ENCODE measurements around the gene TMEM131L.

Gene TMEM131L, protein sequence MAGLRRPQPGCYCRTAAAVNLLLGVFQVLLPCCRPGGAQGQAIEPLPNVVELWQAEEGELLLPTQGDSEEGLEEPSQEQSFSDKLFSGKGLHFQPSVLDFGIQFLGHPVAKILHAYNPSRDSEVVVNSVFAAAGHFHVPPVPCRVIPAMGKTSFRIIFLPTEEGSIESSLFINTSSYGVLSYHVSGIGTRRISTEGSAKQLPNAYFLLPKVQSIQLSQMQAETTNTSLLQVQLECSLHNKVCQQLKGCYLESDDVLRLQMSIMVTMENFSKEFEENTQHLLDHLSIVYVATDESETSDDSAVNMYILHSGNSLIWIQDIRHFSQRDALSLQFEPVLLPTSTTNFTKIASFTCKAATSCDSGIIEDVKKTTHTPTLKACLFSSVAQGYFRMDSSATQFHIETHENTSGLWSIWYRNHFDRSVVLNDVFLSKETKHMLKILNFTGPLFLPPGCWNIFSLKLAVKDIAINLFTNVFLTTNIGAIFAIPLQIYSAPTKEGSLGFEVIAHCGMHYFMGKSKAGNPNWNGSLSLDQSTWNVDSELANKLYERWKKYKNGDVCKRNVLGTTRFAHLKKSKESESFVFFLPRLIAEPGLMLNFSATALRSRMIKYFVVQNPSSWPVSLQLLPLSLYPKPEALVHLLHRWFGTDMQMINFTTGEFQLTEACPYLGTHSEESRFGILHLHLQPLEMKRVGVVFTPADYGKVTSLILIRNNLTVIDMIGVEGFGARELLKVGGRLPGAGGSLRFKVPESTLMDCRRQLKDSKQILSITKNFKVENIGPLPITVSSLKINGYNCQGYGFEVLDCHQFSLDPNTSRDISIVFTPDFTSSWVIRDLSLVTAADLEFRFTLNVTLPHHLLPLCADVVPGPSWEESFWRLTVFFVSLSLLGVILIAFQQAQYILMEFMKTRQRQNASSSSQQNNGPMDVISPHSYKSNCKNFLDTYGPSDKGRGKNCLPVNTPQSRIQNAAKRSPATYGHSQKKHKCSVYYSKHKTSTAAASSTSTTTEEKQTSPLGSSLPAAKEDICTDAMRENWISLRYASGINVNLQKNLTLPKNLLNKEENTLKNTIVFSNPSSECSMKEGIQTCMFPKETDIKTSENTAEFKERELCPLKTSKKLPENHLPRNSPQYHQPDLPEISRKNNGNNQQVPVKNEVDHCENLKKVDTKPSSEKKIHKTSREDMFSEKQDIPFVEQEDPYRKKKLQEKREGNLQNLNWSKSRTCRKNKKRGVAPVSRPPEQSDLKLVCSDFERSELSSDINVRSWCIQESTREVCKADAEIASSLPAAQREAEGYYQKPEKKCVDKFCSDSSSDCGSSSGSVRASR (N-terminal part only)

GRCh38 chr4:153466081-153466948, at the start of gene TMEM131L:
TSS of gene TMEM131L (plus strand) at chr4:153466360. CDS start at chr4:153466398, 38 bp downstream.
- TF ChIP-seq GATA2 (IDR thresholded peaks at IDR 0.05; ENCODE audit: low read depth, low read length) (peak; percentile 45; the same call in 1 of the 2 replicates), GATA3 (IDR thresholded peaks at IDR 0.05; ENCODE audit: low read depth, low read length) (no peak)

GRCh38 chr4:153418121-153418520, 48.0 kb upstream of the TMEM131L start:
- TF ChIP-seq GATA3 (IDR thresholded peaks at IDR 0.05; ENCODE audit: low read depth, low read length) (no peak), GATA2 (IDR thresholded peaks at IDR 0.05; ENCODE audit: low read depth, low read length) (no peak)

DNA sequence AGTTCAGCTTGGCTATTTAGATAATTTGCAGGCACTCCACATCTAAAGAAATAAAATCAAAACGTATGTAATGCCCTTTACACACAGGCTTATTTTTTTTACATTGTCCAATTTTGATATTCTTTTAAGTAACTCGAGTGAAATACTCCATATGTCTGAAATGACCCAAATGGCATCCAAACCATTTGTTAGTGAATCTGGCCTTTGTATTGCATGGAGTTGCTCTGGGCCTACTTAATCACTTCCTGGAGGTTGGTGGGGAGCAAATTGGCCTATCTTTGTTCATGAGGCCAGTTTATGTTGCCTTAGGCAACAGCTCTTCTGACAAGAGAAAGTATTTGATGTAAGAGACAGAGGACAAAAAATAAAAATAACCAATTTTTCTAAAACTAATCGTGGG, 47.6 kb upstream of the TMEM131L start:
- TF ChIP-seq GATA2 (IDR thresholded peaks at IDR 0.05; ENCODE audit: low read depth, low read length) (no peak), GATA3 (IDR thresholded peaks at IDR 0.05; ENCODE audit: low read depth, low read length) (no peak)

GRCh38 chr4:153419029-153419428, 47.1 kb upstream of the TMEM131L start:
- TF ChIP-seq GATA3 (IDR thresholded peaks at IDR 0.05; ENCODE audit: low read depth, low read length): no peak
- no peak for TF ChIP-seq GATA2 (IDR thresholded peaks at IDR 0.05; ENCODE audit: low read depth, low read length)

GRCh38 chr4:153419673-153420278, 46.4 kb upstream of the TMEM131L start:
- TF ChIP-seq GATA3 (IDR thresholded peaks at IDR 0.05; ENCODE audit: low read depth, low read length) (no peak), GATA2 (IDR thresholded peaks at IDR 0.05; ENCODE audit: low read depth, low read length) (no peak)

- TF ChIP-seq GATA3 (IDR thresholded peaks at IDR 0.05; ENCODE audit: low read depth, low read length) (no peak), GATA2 (IDR thresholded peaks at IDR 0.05; ENCODE audit: low read depth, low read length) (no peak)
These were observed 45.8 kb upstream of the TMEM131L start for GRCh38 chr4:153420361-153420760.

DNA sequence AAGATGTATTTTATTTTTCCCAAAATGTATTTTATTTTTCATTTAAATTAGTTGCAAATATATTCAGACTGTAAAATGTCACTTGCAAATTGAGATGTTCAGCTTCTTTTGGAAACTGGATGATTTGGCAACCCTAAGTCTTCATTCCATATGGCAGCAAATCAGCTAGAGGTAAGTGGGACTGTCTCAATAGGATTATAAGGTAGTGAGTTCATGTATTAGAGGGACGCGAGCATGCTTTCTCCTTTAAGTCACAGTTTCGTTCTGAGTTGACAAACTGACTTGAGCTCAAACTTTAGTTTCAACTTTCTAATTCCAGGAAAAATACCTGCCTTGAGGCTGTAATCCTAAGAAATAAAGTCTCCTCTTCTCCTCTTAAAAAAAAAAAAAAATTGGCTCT, 44.2 kb upstream of the TMEM131L start:
- TF ChIP-seq GATA2 (IDR thresholded peaks at IDR 0.05; ENCODE audit: low read depth, low read length): no peak
- no peak for TF ChIP-seq GATA3 (IDR thresholded peaks at IDR 0.05; ENCODE audit: low read depth, low read length)

DNA sequence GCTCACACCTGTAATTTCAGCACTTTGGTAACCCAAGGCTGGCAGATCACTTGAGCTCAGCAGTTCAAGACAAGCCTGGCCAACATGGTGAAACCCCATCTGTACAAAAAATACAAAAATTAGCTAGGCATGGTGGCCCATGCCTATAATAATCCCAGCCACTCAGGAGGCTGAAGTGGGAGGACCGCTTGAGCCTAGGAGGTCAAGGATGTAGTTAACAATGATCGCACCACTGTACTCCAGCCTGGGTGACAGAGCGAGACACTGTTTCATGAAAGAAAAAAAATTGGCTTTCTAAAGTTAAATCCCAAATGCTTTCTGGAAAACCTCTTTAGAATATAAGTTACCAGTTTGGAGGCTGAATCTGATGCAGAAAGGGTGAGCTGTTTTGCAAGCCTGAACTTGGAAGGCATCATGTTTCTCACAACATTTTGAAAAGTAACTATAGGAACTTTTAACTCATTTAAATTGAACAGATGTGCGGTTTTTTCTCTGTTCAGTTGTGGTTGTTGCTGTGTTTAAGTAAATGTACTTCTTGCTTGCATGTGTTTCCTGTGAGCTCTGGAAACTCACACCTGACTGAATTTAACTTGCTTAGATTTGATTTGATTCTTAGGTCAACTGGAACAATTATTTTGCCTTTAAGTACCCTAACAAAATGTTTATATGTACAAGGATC, 39.8 kb upstream of the TMEM131L start:
- TF ChIP-seq GATA3 (IDR thresholded peaks at IDR 0.05; ENCODE audit: low read depth, low read length) (no peak), GATA2 (IDR thresholded peaks at IDR 0.05; ENCODE audit: low read depth, low read length) (no peak)

DNA sequence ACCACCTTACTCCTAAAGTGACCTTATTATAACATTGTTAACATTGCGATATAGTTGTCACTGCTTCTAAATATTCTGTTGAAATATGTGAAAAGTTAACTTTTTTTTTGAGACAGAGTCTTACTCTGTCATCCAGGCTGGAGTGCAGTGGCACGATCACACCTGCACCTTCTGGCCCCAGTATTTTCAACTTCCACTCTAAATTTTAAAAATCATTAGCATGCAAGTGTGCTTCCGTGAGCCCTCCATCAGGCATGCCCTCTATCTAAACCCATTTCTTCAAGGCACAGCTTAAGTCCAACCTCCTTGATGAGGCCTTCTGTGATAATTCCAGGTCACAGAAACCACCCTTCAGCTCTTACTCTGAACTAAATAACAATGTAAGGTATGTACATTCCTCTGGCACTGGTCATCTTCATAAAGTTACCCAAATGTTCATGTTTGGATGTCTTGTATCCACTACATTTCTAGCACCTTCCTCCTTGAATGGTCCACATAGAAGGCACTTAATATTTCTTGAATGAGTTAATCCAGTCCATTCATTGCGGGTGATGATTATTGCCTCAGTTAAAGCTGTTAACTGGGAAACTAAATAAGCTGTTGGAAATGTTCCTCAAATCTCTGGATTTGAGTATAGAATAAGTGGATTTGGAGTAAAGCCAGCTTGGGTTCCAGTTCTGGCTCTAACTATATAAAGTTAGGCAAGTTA, 38.6 kb upstream of the TMEM131L start:
- TF ChIP-seq GATA3 (IDR thresholded peaks at IDR 0.05; ENCODE audit: low read depth, low read length) (no peak), GATA2 (IDR thresholded peaks at IDR 0.05; ENCODE audit: low read depth, low read length) (no peak)

GRCh38 chr4:153428941-153429475, 37.2 kb upstream of the TMEM131L start:
- no peak for TF ChIP-seq GATA3 (IDR thresholded peaks at IDR 0.05; ENCODE audit: low read depth, low read length)
- no peak for TF ChIP-seq GATA2 (IDR thresholded peaks at IDR 0.05; ENCODE audit: low read depth, low read length)
